NCI-H1436 treated with DMSO at 0.1 percent for 48 hours (cell line): ENCODE results near the gene LUC7L.
A peak's percentile ranks its signal among the peaks of the same experiment; 100 is the strongest.
"Not testable (repeated sequence)": the region's sequence is repeated elsewhere in the genome, so short reads cannot be mapped to it uniquely, and the experiment has no call there.

Experiments used
- DNase-seq: peaks from one replicate; lab custom pipeline; 2025; lab: John Stamatoyannopoulos, UW

Gene LUC7L

DNA sequence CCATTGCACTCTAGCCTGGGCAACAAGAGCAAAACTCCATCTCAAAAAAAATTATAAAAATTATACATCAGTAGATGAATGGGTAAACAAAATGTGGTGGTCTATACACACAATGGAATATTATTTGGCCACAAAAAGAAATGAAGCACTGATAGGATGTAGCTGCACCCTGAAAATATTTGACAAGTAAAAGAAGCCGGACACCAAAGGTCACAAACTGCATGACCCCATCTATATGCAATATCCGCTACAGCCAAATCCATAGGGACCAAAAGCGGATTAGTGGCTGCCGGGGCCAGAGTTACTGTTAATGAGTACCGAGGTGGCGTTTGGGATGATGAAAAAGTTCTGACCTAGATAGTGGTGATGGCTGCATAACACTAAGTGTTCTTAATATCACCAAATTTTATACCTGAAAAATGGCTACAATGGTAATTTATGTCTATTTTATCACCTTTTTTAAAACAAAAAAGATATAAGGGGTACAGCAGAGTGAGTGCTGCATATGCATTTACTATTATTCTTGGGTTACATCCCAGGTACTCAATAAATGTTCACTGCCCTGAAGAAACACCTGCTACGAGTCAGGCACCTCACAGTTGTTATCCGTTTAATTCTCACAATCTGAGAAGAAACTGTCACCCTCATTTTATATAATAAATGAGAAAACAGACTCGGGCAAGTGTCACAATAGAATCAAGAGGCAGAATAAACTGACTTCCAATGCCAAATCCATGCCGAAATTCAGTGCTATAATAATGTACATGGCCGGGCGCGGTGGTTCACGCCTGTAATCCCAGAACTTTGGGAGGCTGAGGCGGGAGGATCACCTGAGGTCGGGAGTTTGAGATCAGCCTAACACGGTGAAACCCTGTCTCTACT lies 49.8 kb downstream of the LUC7L start:
- no peak for DNase-seq

DNA sequence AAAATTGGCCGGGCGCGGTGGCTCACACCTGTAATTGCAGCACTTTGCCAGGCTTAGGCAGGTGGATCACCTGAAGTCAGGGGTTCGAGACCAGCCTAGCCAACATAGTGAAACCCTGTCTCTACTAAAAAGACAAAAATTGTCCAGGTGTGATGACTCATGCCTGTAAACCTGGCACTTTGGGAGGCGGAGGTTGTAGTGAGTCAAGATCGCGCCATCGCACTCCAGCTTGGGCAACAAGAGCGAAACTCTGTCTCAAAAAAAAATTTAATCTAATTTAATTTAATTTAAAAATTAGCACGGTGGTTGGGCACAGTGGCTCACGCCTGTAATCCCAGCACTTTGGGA lies 50.6 kb downstream of the LUC7L start:
- no peak for DNase-seq

DNA sequence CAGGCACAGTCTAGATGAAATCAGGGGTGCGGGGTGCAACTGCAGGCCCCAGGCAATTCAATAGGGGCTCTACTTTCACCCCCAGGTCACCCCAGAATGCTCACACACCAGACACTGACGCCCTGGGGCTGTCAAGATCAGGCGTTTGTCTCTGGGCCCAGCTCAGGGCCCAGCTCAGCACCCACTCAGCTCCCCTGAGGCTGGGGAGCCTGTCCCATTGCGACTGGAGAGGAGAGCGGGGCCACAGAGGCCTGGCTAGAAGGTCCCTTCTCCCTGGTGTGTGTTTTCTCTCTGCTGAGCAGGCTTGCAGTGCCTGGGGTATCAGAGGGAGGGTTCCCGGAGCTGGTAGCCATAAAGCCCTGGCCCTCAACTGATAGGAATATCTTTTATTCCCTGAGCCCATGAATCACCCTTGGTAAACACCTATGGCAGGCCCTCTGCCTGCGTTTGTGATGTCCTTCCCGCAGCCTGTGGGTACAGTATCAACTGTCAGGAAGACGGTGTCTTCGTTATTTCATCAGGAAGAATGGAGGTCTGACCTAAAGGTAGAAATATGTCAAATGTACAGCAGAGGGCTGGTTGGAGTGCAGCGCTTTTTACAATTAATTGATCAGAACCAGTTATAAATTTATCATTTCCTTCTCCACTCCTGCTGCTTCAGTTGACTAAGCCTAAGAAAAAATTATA lies 51.1 kb downstream of the LUC7L start:
- DNase-seq, result no peak

DNA sequence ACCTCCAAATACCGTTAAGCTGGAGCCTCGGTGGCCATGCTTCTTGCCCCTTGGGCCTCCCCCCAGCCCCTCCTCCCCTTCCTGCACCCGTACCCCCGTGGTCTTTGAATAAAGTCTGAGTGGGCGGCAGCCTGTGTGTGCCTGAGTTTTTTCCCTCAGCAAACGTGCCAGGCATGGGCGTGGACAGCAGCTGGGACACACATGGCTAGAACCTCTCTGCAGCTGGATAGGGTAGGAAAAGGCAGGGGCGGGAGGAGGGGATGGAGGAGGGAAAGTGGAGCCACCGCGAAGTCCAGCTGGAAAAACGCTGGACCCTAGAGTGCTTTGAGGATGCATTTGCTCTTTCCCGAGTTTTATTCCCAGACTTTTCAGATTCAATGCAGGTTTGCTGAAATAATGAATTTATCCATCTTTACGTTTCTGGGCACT lies 51.8 kb downstream of the LUC7L start:
- DNase-seq, result peak; percentile 34

DNA sequence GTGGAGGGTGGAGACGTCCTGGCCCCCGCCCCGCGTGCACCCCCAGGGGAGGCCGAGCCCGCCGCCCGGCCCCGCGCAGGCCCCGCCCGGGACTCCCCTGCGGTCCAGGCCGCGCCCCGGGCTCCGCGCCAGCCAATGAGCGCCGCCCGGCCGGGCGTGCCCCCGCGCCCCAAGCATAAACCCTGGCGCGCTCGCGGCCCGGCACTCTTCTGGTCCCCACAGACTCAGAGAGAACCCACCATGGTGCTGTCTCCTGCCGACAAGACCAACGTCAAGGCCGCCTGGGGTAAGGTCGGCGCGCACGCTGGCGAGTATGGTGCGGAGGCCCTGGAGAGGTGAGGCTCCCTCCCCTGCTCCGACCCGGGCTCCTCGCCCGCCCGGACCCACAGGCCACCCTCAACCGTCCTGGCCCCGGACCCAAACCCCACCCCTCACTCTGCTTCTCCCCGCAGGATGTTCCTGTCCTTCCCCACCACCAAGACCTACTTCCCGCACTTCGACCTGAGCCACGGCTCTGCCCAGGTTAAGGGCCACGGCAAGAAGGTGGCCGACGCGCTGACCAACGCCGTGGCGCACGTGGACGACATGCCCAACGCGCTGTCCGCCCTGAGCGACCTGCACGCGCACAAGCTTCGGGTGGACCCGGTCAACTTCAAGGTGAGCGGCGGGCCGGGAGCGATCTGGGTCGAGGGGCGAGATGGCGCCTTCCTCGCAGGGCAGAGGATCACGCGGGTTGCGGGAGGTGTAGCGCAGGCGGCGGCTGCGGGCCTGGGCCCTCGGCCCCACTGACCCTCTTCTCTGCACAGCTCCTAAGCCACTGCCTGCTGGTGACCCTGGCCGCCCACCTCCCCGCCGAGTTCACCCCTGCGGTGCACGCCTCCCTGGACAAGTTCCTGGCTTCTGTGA lies 52.5 kb downstream of the LUC7L start, which contains the start of gene HBA1:
TSS of gene HBA1 (plus strand) at position 204 of the 906 bp plus-strand sequence. CDS start at position 241, 37 bp downstream.
- DNase-seq, result not testable (repeated sequence)

DNA sequence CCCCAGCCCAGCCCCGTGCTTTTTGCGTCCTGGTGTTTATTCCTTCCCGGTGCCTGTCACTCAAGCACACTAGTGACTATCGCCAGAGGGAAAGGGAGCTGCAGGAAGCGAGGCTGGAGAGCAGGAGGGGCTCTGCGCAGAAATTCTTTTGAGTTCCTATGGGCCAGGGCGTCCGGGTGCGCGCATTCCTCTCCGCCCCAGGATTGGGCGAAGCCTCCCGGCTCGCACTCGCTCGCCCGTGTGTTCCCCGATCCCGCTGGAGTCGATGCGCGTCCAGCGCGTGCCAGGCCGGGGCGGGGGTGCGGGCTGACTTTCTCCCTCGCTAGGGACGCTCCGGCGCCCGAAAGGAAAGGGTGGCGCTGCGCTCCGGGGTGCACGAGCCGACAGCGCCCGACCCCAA lies 53.2 kb downstream of the LUC7L start:
- DNase-seq, result not testable (repeated sequence)

DNA sequence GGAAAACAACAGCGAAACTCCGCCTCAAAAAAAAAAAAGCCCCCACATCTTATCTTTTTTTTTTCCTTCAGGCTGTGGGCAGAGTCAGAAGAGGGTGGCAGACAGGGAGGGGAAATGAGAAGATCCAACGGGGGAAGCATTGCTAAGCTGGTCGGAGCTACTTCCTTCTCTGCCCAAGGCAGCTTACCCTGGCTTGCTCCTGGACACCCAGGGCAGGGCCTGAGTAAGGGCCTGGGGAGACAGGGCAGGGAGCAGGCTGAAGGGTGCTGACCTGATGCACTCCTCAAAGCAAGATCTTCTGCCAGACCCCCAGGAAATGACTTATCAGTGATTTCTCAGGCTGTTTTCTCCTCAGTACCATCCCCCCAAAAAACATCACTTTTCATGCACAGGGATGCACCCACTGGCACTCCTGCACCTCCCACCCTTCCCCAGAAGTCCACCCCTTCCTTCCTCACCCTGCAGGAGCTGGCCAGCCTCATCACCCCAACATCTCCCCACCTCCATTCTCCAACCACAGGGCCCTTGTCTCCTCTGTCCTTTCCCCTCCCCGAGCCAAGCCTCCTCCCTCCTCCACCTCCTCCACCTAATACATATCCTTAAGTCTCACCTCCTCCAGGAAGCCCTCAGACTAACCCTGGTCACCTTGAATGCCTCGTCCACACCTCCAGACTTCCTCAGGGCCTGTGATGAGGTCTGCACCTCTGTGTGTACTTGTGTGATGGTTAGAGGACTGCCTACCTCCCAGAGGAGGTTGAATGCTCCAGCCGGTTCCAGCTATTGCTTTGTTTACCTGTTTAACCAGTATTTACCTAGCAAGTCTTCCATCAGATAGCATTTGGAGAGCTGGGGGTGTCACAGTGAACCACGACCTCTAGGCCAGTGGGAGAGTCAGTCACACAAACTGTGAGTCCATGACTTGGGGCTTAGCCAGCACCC lies 54.0 kb downstream of the LUC7L start:
- no peak for DNase-seq

DNA sequence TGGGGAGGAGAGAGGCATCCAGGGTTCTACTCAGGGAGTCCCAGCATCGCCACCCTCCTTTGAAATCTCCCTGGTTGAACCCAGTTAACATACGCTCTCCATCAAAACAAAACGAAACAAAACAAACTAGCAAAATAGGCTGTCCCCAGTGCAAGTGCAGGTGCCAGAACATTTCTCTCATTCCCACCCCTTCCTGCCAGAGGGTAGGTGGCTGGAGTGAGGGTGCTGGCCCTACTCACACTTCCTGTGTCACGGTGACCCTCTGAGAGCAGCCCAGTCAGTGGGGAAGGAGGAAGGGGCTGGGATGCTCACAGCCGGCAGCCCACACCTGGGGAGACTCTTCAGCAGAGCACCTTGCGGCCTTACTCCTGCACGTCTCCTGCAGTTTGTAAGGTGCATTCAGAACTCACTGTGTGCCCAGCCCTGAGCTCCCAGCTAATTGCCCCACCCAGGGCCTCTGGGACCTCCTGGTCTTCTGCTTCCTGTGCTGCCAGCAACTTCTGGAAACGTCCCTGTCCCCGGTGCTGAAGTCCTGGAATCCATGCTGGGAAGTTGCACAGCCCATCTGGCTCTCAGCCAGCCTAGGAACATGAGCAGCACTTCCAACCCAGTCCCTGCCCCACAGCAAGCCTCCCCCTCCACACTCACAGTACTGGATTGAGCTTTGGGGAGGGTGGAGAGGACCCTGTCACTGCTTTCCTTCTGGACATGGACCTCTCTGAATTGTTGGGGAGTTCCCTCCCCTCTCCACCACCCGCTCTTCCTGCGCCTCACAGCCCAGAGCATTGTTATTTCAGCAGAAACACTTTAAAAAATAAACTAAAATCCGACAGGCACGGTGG lies 55.1 kb downstream of the LUC7L start:
- DNase-seq, result not testable (repeated sequence)

DNA sequence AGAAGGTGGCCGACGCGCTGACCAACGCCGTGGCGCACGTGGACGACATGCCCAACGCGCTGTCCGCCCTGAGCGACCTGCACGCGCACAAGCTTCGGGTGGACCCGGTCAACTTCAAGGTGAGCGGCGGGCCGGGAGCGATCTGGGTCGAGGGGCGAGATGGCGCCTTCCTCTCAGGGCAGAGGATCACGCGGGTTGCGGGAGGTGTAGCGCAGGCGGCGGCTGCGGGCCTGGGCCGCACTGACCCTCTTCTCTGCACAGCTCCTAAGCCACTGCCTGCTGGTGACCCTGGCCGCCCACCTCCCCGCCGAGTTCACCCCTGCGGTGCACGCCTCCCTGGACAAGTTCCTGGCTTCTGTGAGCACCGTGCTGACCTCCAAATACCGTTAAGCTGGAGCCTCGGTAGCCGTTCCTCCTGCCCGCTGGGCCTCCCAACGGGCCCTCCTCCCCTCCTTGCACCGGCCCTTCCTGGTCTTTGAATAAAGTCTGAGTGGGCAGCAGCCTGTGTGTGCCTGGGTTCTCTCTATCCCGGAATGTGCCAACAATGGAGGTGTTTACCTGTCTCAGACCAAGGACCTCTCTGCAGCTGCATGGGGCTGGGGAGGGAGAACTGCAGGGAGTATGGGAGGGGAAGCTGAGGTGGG lies 55.9 kb downstream of the LUC7L start:
- DNase-seq, result not testable (repeated sequence)

DNA sequence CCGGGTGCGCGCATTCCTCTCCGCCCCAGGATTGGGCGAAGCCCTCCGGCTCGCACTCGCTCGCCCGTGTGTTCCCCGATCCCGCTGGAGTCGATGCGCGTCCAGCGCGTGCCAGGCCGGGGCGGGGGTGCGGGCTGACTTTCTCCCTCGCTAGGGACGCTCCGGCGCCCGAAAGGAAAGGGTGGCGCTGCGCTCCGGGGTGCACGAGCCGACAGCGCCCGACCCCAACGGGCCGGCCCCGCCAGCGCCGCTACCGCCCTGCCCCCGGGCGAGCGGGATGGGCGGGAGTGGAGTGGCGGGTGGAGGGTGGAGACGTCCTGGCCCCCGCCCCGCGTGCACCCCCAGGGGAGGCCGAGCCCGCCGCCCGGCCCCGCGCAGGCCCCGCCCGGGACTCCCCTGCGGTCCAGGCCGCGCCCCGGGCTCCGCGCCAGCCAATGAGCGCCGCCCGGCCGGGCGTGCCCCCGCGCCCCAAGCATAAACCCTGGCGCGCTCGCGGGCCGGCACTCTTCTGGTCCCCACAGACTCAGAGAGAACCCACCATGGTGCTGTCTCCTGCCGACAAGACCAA lies 56.8 kb downstream of the LUC7L start, which contains the start of gene HBA2:
TSS of gene HBA2 (plus strand) at position 503 of the 568 bp plus-strand sequence. CDS start at position 540, 37 bp downstream.
- DNase-seq, result not testable (repeated sequence)

DNA sequence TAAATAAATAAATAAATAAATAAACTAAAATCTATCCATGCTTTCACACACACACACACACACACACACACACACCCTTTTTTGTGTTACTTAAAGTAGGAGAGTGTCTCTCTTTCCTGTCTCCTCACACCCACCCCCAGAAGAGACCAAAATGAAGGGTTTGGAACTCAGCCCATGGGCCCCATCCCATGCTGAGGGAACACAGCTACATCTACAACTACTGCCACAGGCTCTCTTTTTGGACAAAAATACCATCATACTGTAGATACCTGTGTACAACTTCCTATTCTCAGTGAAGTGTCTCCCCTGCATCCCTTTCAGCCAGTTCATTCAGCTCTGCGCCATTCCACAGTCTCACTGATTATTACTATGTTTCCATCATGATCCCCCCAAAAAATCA lies 58.5 kb downstream of the LUC7L start:
- DNase-seq, result no peak

DNA sequence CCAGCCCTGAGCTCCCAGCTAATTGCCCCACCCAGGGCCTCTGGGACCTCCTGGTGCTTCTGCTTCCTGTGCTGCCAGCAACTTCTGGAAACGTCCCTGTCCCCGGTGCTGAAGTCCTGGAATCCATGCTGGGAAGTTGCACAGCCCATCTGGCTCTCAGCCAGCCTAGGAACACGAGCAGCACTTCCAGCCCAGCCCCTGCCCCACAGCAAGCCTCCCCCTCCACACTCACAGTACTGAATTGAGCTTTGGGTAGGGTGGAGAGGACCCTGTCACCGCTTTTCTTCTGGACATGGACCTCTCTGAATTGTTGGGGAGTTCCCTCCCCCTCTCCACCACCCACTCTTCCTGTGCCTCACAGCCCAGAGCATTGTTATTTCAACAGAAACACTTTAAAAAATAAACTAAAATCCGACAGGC lies 59.2 kb downstream of the LUC7L start:
- not testable (repeated sequence) for DNase-seq

DNA sequence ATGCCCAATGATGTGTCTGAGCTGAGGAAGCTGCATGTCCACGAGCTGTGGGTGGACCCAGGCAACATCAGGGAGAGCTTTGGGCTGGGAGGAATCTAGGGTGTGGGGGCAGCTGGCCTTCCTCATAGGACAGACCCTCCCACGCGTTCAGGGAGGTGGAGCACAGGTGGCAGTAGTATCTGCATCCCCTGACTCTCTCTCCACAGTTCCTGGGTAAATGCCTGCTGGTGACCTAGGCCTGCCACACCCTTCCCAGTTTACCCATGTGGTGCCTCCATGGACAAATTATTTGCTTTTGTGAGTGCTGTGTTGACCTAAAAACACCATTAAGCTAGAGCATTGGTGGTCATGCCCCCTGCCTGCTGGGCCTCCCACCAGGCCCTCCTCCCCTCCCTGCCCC lies 60.2 kb downstream of the LUC7L start:
- DNase-seq, result no peak

DNA sequence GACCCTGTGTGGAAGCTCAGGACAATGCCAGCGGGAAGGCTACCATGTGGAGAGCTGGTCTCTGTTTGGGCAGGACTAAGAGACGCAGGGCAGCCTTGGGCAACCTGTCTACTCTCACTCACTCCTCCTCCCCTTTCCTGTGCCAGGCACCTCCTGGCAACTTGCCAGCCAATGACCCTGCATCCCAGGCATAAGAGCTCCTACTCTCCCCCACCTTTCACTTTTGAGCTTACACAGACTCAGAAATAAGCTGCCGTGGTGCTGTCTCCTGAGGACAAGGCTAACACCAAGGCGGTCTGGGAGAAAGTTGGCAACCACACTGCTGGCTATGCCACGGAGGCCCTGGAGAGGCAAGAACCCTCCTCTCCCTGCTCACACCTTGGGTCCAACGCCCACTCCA lies 60.8 kb downstream of the LUC7L start:
- no peak for DNase-seq

DNA sequence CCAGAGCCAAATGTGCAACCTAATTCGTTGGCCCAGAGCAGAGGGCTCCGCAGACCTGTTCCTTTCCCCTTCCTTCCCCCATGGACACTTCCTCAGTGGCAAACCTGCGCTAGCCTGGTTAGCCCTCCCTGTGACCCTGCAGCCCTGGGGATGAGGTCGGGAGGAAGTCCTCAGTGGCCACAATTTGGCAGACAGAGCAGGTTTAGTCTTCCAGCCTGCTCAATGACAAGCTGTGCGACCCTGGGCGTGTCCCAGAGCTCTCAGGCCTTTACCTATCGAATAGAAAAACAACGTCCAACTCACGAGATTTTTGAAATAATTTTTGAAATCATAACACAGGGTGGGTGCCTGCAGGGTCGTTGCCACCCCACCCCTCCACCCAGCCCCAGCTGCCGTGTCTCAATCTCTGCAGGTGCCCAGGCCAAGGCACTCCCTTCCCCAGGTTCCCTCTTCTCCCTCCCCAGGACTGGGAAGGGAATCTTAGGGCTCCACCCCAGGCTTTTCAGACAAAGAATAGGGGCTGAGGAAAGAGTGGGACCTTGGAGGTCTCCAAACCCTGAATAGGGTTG lies 62.0 kb downstream of the LUC7L start:
- no peak for DNase-seq

DNA sequence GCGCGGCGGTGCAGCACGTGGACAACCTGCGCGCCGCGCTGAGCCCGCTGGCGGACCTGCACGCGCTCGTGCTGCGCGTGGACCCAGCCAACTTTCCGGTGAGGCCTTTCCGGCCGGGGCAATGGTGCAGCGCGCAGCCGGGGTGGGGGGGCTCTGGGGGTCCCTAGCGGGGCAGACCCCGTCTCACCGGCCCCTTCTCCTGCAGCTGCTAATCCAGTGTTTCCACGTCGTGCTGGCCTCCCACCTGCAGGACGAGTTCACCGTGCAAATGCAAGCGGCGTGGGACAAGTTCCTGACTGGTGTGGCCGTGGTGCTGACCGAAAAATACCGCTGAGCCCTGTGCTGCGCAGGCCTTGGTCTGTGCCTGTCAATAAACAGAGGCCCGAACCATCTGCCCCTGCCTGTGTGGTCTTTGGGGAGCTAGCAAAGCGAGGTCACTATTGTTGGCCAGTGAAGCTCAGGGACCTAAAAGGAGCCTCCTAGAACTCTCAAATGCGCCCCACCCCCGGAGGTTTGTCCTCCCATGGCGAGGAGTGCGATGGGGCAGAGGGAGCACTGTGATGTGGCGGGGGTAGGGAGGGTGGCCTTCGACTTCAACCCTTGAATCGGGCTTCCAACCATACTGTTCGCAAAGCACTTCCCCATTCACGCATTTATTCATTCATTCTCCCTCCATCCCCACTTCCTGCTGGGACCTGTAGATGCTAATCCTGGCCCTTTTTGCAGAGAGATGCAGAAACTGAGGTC lies 62.7 kb downstream of the LUC7L start:
- no peak for DNase-seq

DNA sequence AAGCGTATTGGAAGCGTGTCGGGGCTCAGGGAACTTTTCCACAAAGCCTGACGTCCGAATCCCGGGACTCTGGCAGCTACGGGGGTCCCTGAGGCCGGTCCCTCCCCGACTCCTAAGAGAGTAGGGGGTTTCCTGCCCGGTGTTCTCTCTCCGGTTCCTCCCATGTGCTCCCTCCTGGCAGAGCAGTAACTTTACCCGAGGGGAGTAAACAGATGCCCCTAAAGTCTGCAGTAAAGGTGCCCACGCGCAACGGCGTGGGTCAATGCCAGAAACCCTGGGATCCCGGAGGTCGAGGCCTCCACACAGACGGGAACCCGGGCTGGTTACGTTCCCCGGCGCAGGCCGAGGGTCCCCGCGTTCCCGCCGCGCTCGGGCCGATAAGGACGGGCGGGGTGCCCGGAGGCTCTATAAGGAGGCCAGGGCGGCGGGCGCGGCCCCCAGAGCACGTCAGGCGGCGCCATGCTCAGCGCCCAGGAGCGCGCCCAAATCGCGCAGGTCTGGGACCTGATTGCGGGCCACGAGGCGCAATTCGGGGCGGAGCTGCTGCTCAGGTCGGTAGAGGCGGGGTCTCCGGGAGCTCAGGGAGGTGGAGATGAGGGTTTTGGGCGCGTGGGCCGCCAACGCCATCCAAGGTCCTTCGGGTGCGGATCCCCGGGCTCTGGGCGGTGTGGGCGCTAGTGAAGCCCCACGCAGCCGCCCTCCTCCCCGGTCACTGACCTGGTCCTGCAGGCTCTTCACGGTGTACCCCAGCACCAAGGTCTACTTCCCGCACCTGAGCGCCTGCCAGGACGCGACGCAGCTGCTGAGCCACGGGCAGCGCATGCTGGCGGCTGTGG lies 63.5 kb downstream of the LUC7L start, which contains the start of gene HBM:
TSS of gene HBM (plus strand) at position 440 of the 836 bp plus-strand sequence. CDS start at position 460, 20 bp downstream.
- DNase-seq, result no peak
